ENCODE measurements around the gene IGSF3.
"Not testable (repeated sequence)": the region's sequence is repeated elsewhere in the genome, so short reads cannot be mapped to it uniquely, and the experiment has no call there.

DNA sequence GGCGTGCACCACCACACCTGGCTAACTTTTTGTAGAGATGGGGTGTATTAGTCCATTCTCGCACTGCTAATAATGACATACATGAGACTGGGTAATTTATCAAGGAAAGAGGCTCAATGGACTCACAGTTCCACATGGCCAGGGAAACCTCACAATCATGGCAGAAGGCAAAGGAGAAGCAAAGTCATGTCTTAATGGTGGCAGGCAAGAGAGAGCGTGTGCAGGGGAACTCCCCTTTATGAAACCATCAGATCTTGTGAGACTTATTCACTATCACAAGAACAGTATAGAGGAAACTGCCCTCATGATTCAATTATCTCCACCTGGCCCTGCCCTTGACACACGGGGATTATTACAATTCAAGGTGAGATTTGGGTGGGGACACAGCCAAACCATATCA lies 105.1 kb downstream of the IGSF3 start:
- TF ChIP-seq, protein P1, sequence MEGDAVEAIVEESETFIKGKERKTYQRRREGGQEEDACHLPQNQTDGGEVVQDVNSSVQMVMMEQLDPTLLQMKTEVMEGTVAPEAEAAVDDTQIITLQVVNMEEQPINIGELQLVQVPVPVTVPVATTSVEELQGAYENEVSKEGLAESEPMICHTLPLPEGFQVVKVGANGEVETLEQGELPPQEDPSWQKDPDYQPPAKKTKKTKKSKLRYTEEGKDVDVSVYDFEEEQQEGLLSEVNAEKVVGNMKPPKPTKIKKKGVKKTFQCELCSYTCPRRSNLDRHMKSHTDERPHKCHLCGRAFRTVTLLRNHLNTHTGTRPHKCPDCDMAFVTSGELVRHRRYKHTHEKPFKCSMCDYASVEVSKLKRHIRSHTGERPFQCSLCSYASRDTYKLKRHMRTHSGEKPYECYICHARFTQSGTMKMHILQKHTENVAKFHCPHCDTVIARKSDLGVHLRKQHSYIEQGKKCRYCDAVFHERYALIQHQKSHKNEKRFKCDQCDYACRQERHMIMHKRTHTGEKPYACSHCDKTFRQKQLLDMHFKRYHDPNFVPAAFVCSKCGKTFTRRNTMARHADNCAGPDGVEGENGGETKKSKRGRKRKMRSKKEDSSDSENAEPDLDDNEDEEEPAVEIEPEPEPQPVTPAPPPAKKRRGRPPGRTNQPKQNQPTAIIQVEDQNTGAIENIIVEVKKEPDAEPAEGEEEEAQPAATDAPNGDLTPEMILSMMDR (conservative IDR thresholded peaks at IDR 0.05 in 1 of 2, IDR thresholded peaks at IDR 0.05 in 1 of 2; ENCODE audit: extremely low read depth in 1 of 2, insufficient read depth in 1 of 2, low read depth in 1 of 2, low read length in 2 of 2), result not testable (repeated sequence)
- TF ChIP-seq EZH2 (IDR thresholded peaks at IDR 0.05; ENCODE audit: borderline replicate concordance, low read length), result not testable (repeated sequence)
